22Rv1 (cell line): ENCODE results near the gene PRMT5.

Experiments
- CTCF ChIP-seq: fragments of 450-650 bp; IDR thresholded peaks from 2 replicates; pipeline ENCODE4 v1.5.1; 2017; ENCODE audit warnings: mild to moderate bottlenecking
- ZFX ChIP-seq: fragments of 450-650 bp; IDR thresholded peaks from 2 replicates; pipeline ENCODE4 v1.6.1; 2017; ENCODE audit warnings: antibody characterized with exemption, borderline replicate concordance

DNA sequence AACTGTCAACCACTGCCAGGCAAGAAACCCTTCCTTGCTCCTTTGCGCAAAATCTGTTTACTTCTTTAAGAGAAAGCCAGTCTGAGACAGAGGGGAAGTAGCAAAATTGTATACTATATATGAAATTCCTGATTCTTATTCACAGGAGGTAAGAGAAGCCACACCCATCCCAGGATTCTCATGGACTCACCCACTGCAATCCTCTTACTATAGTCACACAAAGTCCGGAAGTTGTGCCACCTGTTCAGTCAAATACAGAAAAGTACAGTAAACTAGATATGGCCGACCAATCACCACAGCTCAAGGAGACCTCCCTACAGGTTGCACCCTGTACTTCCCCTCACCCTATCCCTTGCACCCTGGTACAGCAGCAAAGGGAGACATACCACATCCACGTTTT is 2.9 kb downstream of the PRMT5 start:
- TF ChIP-seq CTCF (no peak), ZFX (no peak)
